GM10266 (cell line): ENCODE results near the gene LAIR2.

ENCODE experiments used
- DNase-seq: peaks from one replicate; pipeline ENCODE4 v3.0.0; 2012; ENCODE audit errors: extremely low spot score
- TF ChIP-seq, protein P1 (sequence below): IDR thresholded peaks from 2 replicates; pipeline ENCODE4 v1.5.1; 2012; ENCODE audit warnings: mild to moderate bottlenecking, low read depth; ENCODE audit not compliant: control insufficient read depth, insufficient read depth; ENCODE audit errors: missing control alignments

Gene LAIR2, protein sequence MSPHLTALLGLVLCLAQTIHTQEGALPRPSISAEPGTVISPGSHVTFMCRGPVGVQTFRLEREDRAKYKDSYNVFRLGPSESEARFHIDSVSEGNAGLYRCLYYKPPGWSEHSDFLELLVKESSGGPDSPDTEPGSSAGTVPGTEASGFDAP

DNA sequence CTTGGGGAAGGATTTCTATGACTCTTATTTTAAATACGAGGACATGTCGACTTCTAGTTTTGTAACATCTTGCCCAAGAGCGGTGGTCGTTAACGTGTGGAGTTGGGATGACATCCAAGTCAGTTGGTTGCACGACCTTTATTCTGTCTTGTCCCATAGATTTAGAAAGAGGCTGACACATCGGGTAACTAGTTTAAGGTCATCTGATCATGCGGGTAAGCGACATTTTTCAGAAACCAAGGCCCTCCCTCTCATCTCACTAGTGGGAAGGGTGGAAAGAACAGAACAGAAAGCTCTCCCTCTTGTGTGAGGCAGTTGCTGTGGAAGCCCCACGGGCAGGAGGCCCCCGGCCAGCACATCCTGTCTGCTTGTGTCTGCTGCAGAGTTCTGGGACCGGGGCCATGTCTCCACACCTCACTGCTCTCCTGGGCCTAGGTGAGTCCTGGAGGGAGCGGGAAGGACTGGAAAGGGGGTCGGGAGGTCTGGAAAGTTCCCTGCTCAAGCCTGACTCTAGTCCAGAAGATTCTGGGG lies at the start of gene LAIR2:
LAIR2 (plus strand) TSS at position 314 of the 531 bp plus-strand sequence; CDS start at position 402, 88 bp downstream.
- TF ChIP-seq, protein P1, sequence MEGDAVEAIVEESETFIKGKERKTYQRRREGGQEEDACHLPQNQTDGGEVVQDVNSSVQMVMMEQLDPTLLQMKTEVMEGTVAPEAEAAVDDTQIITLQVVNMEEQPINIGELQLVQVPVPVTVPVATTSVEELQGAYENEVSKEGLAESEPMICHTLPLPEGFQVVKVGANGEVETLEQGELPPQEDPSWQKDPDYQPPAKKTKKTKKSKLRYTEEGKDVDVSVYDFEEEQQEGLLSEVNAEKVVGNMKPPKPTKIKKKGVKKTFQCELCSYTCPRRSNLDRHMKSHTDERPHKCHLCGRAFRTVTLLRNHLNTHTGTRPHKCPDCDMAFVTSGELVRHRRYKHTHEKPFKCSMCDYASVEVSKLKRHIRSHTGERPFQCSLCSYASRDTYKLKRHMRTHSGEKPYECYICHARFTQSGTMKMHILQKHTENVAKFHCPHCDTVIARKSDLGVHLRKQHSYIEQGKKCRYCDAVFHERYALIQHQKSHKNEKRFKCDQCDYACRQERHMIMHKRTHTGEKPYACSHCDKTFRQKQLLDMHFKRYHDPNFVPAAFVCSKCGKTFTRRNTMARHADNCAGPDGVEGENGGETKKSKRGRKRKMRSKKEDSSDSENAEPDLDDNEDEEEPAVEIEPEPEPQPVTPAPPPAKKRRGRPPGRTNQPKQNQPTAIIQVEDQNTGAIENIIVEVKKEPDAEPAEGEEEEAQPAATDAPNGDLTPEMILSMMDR: no peak
- no peak for DNase-seq

DNA sequence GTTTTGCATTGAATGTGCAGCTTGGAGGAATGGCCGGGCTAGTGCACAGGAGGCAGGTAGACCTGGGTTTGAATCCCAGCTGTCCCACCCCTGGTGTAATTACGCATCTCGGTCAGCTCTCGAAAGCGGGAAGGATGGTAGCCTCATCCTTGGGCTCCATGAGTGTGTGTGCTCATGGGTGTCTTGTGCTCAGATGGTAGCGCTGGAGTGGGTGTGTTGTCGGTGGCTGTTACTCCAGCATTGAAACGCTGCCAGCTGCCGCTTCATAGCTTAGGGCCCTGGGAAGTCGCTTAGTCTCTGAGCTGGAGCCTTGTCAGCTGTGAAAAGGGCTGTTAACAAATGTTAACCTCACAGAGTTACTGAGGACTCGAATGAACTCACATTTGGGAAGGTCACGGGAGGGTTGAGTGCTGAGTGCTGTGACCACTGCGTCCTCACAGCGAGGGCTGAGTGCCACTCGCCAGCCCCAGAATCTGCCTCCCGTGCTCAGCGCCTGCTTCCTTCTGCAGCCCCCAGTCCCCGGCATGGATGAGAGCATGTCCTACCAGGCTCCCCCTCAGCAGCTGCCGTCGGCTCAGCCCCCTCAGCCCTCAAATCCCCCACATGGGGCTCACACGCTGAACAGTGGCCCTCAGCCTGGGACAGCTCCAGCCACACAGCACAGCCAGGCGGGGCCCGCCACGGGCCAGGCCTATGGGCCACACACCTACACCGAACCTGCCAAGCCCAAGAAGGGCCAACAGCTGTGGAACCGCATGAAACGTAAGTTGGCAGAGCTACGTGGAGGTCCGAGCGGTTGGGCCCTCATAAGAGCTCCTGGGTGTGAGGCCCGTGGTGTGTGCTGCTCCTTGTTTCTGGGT lies 48.5 kb upstream of the LAIR2 start:
- no peak for DNase-seq
- TF ChIP-seq, protein P1: no peak

DNA sequence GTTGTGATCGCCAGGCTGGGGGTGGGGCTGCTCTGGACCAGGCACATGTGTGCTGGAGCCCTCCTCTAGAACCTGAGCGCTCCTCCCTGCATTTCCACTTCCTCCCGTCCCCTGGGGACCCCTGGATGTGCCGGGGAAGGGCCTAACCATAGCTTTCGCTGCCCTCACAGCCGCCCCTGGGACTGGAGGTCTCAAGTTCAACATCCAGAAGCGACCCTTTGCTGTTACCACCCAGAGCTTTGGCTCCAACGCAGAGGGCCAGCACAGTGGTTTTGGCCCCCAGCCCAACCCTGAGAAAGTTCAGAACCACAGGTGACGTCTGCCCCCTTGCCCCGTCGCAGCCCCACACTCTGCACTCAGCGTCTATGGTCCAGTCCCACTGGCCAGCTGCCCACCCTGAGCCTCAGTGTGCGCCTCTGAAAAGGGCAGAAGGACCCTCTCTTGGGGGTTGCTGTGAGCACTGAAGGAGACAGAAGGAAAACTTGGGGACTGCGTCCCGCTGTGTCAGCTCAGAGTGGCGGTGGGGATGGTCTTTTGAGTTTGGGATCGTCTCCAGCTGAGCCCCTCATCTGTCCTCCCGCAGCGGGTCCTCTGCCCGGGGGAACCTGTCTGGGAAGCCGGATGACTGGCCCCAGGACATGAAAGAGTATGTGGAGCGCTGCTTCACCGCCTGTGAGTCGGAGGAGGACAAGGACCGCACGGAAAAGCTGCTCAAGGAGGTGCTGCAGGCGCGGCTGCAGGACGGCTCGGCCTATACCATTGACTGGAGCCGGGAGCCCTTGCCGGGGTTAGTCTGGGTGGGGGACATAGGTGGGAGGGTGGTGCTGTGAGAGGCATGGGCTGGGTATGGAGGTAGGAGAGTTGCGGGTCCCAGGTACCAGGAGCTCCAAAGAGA lies 47.6 kb upstream of the LAIR2 start:
- no peak for DNase-seq
- TF ChIP-seq, protein P1: no peak

DNA sequence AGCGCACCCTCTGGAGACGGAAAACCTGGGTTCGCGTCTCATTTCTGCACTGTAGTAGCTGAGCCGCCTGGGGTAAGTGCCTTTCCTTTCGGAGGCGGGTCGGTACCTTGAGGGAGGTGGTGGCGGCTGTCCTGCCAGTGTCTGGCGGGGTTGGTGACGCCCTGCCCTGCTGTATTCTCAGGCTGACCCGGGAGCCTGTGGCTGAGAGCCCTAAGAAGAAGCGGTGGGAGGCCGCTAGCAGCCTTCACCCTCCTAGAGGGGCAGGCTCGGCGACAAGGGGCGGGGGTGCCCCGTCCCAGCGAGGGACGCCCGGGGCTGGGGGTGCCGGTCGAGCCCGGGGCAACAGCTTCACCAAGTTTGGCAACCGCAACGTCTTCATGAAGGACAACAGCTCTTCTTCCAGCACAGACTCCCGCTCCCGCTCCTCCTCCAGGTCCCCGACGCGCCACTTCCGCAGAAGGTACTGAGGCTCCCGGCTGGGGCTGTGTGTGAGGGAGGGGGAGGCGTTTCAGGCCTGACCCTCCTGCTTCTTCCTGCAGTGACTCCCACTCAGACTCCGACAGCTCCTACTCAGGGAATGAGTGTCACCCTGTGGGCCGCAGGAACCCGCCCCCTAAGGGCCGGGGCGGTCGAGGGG lies 46.7 kb upstream of the LAIR2 start:
- DNase-seq: no peak
- TF ChIP-seq, protein P1: no peak

DNA sequence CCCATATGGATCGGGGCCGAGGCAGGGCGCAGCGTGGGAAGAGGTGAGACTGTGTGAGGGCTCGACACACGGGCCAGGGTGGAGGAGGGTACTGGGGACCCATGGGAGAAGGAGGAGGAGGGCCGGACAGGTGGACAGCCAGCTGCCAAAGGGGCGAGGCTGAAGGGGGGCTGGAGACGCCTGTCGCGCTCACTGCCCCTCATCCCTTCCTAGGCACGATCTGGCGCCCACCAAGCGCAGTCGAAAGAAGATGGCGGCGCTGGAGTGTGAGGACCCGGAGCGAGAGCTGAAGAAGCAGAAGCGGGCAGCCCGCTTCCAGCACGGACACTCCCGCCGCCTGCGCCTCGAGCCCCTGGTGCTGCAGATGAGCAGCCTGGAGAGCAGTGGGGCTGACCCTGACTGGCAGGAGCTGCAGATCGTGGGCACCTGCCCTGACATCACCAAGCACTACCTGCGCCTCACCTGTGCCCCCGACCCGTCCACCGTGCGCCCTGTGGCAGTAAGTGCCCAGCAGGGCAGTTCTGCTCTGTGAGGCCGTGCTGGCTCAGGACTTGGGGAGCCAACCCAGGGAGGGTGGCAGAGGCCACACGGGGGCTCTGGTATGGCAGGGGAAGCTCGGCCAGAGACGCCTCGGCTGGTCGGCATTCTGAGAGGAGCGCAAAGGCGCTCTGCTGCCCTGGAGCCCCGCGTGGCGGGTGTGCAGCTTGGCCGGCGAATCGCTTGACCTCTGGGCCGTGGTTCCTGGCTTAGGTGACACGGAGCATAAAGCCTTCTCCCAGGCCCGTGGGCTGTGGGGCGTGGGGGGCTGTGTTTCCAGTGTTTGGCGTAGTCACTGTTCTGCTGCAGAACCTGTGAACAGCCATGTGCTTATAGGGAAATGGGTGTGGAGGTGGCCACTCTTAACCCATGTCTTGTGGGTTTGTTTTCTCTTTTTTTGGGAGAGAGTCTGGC lies 45.9 kb upstream of the LAIR2 start:
- TF ChIP-seq, protein P1: no peak
- no peak for DNase-seq
